ENCODE results near the gene EMX1.

Gene EMX1

GRCh38 chr2:72958542-72959385, 41.4 kb downstream of the EMX1 start:
- no peak for DNase-seq (ENCODE audit: low read depth, low spot score)

GRCh38 chr2:72959554-72959953, 42.2 kb downstream of the EMX1 start:
- DNase-seq (ENCODE audit: low read depth, low spot score): no peak

DNA sequence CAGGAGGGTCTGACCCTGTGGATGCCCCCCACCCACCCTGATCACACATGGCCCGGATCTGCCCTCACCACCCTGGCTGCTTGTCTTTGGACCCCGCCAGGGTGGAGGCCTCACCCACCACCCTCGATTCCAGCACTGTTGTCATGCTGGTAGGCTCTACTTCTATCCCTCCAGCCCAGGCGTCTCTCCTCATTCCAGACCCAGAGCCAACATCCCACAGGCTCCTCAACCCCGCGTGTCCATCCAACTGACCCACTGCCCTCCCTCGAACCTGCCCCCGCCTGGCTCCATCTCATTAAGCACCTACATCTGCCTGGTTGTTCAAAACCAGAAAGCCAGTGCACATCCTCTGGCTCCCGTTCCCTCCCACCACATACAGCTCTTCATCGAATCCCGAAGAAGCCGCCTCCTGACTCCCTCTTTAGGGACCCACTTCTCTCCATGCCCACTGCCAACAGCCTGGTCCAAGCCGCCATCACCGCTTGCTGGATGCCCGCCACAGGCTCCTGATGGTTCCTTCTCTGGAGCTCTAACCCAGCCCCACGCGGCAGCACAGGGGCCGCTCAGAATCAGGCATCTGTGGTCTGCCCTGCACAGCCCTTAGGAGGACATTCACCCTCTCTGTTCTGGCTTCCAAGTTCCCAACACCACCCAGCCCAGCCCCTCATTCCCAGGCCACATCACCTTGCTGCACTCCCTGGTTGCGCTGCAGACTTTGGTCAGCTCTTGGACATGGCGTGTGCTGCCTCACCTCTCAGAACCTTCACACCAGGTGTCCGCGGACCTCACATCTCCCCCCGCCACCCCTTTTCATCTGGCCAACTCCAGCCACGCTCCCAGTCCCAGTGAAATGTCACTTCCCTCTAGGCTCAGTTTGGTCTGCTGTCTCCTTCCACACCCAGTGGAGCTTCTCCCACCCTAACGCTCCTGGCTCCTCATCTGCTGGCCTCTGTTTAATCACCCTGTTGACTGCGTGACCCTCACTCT, 43.0 kb downstream of the EMX1 start:
- DNase-seq (ENCODE audit: low read depth, low spot score): no peak

GRCh38 chr2:72961036-72961720, 43.9 kb downstream of the EMX1 start:
- DNase-seq (ENCODE audit: low read depth, low spot score): no peak

- DNase-seq (ENCODE audit: low read depth, low spot score): peak; percentile 28
These were observed 44.6 kb downstream of the EMX1 start for GRCh38 chr2:72961853-72962468.

DNA sequence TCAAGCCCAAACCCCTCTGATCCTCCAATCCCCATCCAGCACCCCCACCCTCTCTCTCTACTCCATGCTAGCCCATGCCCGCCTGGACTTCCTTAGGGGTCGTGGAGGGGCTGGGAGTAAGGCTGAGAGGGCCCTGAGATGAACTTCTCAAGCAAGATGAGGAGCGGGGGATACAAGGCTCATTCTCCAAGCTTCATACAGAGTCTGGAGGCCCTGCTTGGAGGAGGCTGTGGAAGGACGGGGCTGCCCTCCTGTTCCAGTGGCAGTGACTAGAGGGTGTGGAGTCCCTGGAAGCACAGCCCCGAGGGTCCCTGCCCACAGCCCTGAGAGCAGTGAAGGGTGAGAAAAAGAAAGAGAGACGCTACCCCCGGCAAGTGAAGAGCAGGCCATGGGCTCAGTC, 45.6 kb downstream of the EMX1 start:
- no peak for DNase-seq (ENCODE audit: low read depth, low spot score)

GRCh38 chr2:72963423-72964145, 46.3 kb downstream of the EMX1 start:
- peak; percentile 88 for DNase-seq (ENCODE audit: low read depth, low spot score)

DNA sequence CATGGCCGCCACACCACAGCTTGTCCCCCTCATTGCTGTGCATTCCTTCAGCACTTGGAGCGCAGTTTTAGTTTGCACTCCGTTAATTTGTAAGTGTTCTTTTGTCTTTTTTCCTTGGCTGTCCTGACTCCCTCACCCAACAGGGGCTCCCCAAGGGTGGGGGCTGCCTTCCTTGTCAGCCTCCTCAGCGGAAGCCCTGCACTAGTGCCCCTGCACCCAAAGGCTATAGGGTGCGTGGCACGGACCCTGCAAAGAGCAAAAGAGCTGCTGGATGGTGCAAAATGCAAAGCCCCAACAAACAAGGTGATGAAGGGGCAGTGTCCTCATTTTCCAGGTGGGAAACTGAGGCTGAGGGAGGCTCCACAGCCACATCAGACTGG, 46.8 kb downstream of the EMX1 start:
- no peak for DNase-seq (ENCODE audit: low read depth, low spot score)

- DNase-seq (ENCODE audit: low read depth, low spot score): no peak
These were observed 47.7 kb downstream of the EMX1 start for GRCh38 chr2:72965016-72965415.

- peak; percentile 34 for DNase-seq (ENCODE audit: low read depth, low spot score)
These were observed 48.6 kb downstream of the EMX1 start for GRCh38 chr2:72965770-72966450.

DNA sequence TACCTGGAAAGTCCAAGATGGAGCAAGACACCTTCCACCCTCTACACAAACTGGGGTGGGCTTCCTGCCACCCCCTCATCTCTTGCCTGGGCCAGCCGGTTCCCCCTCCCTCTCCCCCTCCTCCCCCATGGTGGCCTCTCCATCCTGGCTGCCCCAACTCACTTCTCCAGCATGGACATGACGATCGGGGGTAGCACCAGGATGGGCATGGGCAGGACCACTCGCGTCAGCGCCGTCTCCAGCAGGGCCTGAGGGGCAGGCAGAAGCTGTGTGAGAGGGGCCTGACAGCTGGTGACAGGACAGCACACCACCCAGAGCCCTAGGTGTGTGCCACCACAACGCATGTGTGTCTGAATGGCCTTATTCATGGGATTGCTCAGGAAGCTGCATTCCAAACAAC, 51.0 kb downstream of the EMX1 start:
- DNase-seq (ENCODE audit: low read depth, low spot score): no peak

GRCh38 chr2:72969706-72970105, 52.4 kb downstream of the EMX1 start:
- DNase-seq (ENCODE audit: low read depth, low spot score): peak; percentile 44

- no peak for DNase-seq (ENCODE audit: low read depth, low spot score)
These were observed 53.7 kb downstream of the EMX1 start for GRCh38 chr2:72971036-72971435.

GRCh38 chr2:72972352-72973136, 55.2 kb downstream of the EMX1 start:
- no peak for DNase-seq (ENCODE audit: low read depth, low spot score)

DNA sequence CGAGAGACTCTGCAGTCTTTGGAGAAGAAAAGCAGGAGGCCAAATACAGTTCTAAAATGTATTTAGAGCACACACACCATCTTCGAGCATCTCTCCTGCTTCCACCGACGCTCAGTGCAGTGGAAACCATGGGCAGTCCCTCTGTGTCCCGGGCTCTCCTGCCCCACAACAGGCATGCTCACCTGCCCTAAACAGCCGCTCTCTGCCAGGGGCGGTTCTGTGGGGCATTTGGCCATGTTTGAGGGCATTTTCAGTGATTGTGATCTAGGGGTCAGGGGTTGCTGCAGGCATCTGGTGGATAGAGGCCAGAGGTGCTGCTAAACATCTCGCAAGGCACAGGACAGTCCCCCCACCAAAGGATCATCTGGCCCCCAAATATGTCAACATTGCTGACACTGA, 55.8 kb downstream of the EMX1 start:
- DNase-seq (ENCODE audit: low read depth, low spot score): no peak

GRCh38 chr2:72973566-72974435, 56.5 kb downstream of the EMX1 start:
- peak; percentile 76 for DNase-seq (ENCODE audit: low read depth, low spot score)

DNA sequence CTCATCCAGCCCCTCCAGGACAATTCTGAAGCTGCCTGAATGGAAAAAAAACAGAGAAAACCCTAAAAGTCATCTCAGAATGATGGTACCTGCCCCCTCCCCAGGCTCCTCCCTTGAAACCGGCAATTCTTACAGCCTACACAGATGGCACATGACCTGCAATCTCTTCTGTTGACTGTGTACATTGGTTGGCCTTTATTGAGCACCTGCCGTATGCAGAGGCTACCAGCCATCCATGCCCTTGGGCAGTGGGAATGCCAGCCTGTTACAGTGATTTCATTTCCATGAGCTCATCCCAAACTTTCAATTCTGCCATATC, 57.1 kb downstream of the EMX1 start:
- no peak for DNase-seq (ENCODE audit: low read depth, low spot score)

GRCh38 chr2:72975017-72975416, 57.7 kb downstream of the EMX1 start:
- DNase-seq (ENCODE audit: low read depth, low spot score): no peak

DNA sequence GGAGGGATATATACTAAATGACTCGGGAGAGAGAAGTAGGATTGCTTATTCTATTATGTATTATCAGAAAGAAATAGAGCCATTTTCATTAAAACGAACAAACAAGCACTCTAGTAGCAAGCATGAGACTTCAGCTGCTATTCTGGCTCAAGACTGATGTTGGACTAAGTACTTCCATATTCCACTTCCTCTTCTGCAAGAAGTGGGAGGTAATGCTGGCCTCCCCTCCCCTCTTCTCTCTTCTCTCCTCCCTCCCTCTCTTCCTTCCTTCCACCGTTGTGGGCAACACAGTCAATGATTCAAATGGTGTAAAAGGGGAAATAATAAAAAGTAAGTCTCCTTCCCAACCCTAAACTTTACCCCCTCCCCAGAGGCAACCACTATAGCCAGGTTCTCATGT, 62.6 kb downstream of the EMX1 start:
- DNase-seq (ENCODE audit: low read depth, low spot score): no peak

Measured in ELF-1 (cell line).